ENCODE data around the gene DYNC1LI1. TPM values are rescaled to one million over a fixed set of nuclear protein-coding genes. Genes with fewer than 3 reads are reported as not detected.

Gene DYNC1LI1
- total and polyA plus RNA-seq, 2 of the 4 experiments (the other 2 are of a cell fraction), result 25.2 to 30.8 TPM

DNA sequence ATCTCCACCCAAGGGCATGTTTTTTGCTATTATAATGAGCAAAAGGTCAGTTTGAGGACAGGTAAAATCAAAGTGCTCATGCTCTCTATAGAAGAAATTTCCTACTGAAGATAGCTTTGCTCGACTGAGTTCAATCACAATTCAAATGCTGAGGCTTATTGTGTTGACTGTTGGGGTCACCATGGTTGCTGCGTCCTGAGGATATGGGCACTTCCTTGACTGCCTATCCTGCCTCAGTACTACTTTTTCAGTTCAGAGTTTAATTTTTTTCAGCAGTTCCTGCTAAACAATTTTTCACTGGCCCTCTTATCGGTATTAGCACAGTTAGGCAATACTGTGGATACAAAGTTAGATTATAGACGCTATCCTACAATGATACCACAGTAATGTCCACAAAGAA, 64.2 kb downstream of the DYNC1LI1 start:
- dilution Hi-C loops (cut with HindIII; ENCODE audit: low sequenced_read_pairs, unreplicated experiment) (no loop called here), in situ Hi-C loops (cut with MboI; ENCODE audit: low sequenced_read_pairs) (loop anchor here (5.0 kb wide), 1 partner anchor 161 kb away; no protein-coding TSS in a partner anchor), intact Hi-C loops (cut with micrococcal nuclease) (no loop called here)
- Histone ChIP-seq H3K27ac (ENCODE audit: insufficient read depth, low read length) (no peak overlapping the region), H2AK9ac (replicated peaks; ENCODE audit: low read depth, low read length, poor library complexity) (no peak overlapping the region), H3K4me2 (ENCODE audit: low read depth, low read length) (no peak overlapping the region), H3K9me3 (ENCODE audit: control insufficient read depth, insufficient read depth, low read length) (no peaks in the 10 kb centered on the region), H2AFZ (replicated peaks; ENCODE audit: low read length, poor library complexity) (no peak overlapping the region), H3K56ac (ENCODE audit: extremely low read depth, insufficient read depth, low read length) (no peak overlapping the region), H4K91ac (ENCODE audit: insufficient read depth, low read depth, low read length) (no peak overlapping the region), H3K9me1 (ENCODE audit: insufficient read depth, low read length) (no peaks in the 10 kb centered on the region; the same call in 1 of the 2 replicates), H2AK5ac (ENCODE audit: low read depth, low read length) (no peak overlapping the region), H2BK120ac (ENCODE audit: low read depth, low read length) (no peak overlapping the region), H3K79me1 (ENCODE audit: low read depth in 1 of 2, low read length in 2 of 2) (peaks cover 3 to 6% of the 10 kb centered on the region in 2 experiments; a peak in 3 of 4 replicates), H3K14ac (replicated peaks; ENCODE audit: low read depth, low read length) (no peak overlapping the region), H4K20me1 (ENCODE audit: insufficient read depth, low read length) (peaks cover 8% of the 10 kb centered on the region), H3K27me3 (ENCODE audit: control insufficient read depth, insufficient read depth, low read length) (no peaks in the 10 kb centered on the region), H2BK15ac (ENCODE audit: low read depth, low read length) (no peak overlapping the region), H3K4me3 (ENCODE audit: insufficient read depth, low read depth, low read length) (no peak overlapping the region), H2BK20ac (ENCODE audit: low read depth, low read length) (no peak overlapping the region), H3K36me3 (ENCODE audit: control insufficient read depth, insufficient read depth, low read length) (no peaks in the 10 kb centered on the region), H4K5ac (ENCODE audit: low read depth, low read length) (no peak overlapping the region), H4K8ac (ENCODE audit: low read depth in 2 of 2, low read length in 2 of 2) (no peak overlapping the region), H3K4ac (ENCODE audit: low read depth, low read length) (no peak overlapping the region), H3K18ac (ENCODE audit: low read depth, low read length) (no peak overlapping the region), H3K4me1 (ENCODE audit: control insufficient read depth, insufficient read depth, low read length) (no peaks in the 10 kb centered on the region; the same call in 1 of the 2 replicates), H3K9ac (ENCODE audit: low read depth, low read length) (no peak overlapping the region), H3K23ac (ENCODE audit: low read depth, low read length) (no peak overlapping the region), H2BK5ac (ENCODE audit: low read depth, low read length, poor library complexity, severe bottlenecking) (no peak overlapping the region)
- TF ChIP-seq POLR2A (IDR thresholded peaks at IDR 0.05; ENCODE audit: low read depth, low read length) (no peak), RAD21 (IDR thresholded peaks at IDR 0.05; ENCODE audit: low read length) (no peak), RFX5 (IDR thresholded peaks at IDR 0.05; ENCODE audit: low read depth, low read length) (no peak), RCOR1 (IDR thresholded peaks at IDR 0.05; ENCODE audit: insufficient replicate concordance, low read length) (no peak), MAFK (IDR thresholded peaks at IDR 0.05; ENCODE audit: low read depth, low read length) (no peak), CEBPB (IDR thresholded peaks at IDR 0.05; ENCODE audit: low read depth, low read length) (no peak), MAZ (IDR thresholded peaks at IDR 0.05; ENCODE audit: borderline replicate concordance, low read depth, low read length) (no peak), FOS (IDR thresholded peaks at IDR 0.05; ENCODE audit: low read depth, low read length) (no peak), SMC3 (IDR thresholded peaks at IDR 0.05; ENCODE audit: low read depth, low read length) (no peak), MXI1 (IDR thresholded peaks at IDR 0.05; ENCODE audit: borderline replicate concordance, low read depth, low read length) (no peak), CHD1 (IDR thresholded peaks at IDR 0.05; ENCODE audit: low read depth, low read length) (no peak), BHLHE40 (IDR thresholded peaks at IDR 0.05; ENCODE audit: low read depth, low read length) (no peak), NFE2L2 (IDR thresholded peaks at IDR 0.05; ENCODE audit: low read depth, low read length) (no peak)
- TF ChIP-seq, protein P1, sequence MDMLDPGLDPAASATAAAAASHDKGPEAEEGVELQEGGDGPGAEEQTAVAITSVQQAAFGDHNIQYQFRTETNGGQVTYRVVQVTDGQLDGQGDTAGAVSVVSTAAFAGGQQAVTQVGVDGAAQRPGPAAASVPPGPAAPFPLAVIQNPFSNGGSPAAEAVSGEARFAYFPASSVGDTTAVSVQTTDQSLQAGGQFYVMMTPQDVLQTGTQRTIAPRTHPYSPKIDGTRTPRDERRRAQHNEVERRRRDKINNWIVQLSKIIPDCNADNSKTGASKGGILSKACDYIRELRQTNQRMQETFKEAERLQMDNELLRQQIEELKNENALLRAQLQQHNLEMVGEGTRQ (IDR thresholded peaks at IDR 0.05; ENCODE audit: low read depth, low read length), result no peak
- TF ChIP-seq, protein P2, sequence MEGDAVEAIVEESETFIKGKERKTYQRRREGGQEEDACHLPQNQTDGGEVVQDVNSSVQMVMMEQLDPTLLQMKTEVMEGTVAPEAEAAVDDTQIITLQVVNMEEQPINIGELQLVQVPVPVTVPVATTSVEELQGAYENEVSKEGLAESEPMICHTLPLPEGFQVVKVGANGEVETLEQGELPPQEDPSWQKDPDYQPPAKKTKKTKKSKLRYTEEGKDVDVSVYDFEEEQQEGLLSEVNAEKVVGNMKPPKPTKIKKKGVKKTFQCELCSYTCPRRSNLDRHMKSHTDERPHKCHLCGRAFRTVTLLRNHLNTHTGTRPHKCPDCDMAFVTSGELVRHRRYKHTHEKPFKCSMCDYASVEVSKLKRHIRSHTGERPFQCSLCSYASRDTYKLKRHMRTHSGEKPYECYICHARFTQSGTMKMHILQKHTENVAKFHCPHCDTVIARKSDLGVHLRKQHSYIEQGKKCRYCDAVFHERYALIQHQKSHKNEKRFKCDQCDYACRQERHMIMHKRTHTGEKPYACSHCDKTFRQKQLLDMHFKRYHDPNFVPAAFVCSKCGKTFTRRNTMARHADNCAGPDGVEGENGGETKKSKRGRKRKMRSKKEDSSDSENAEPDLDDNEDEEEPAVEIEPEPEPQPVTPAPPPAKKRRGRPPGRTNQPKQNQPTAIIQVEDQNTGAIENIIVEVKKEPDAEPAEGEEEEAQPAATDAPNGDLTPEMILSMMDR (conservative IDR thresholded peaks at IDR 0.05; ENCODE audit: low read depth, low read length), result no peak
- TF ChIP-seq, protein P3, sequence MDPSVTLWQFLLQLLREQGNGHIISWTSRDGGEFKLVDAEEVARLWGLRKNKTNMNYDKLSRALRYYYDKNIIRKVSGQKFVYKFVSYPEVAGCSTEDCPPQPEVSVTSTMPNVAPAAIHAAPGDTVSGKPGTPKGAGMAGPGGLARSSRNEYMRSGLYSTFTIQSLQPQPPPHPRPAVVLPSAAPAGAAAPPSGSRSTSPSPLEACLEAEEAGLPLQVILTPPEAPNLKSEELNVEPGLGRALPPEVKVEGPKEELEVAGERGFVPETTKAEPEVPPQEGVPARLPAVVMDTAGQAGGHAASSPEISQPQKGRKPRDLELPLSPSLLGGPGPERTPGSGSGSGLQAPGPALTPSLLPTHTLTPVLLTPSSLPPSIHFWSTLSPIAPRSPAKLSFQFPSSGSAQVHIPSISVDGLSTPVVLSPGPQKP (IDR thresholded peaks at IDR 0.05; ENCODE audit: borderline replicate concordance, low read depth, low read length), result no peak
- no CpG with 5 or more reads among the region's 4 CpGs for WGBS, 2 experiments (ENCODE audit: extremely low coverage in 2 of 2, insufficient read length in 1 of 2)
- no peak for ATAC-seq (ENCODE audit: low read depth)
- POLR2A ChIA-PET (ENCODE audit: unreplicated experiment), result no interaction called here
- no TSS peak for BruUV-seq (replicated peaks)
- CTCF ChIA-PET, result interaction anchor here (1.0 kb wide), 1 partner anchor 266 kb away, joined by 7 read pairs; no protein-coding TSS in a partner anchor
- DNase-seq, result no peak

Measured in IMR-90 (cell line).